Endothelial cell of umbilical vein (primary cell): ENCODE data around the gene F8. TPM values are rescaled to one million over a fixed set of nuclear protein-coding genes. Genes with fewer than 3 reads are reported as not detected.

Source experiments
- BruUV-seq: library from RNA; stranded (reverse); fragments of 400-500 nt; replicated peaks from 2 replicates; lab custom pipeline; 2021; lab: Mats Ljungman, UMichigan
- CTCF ChIA-PET: fragments of 300-600, 350-600 bp; sonication (Branson Sonifier 250); formaldehyde crosslinking; loops from one replicate; lab custom pipeline; 2021; ENCODE audit warnings: antibody characterized with exemption, inconsistent platforms; lab: Charles Lee
- POLR2A ChIA-PET: fragments of 300-600, 350-600 bp; sonication (Branson Sonifier 250); formaldehyde crosslinking; loops from one replicate; lab custom pipeline; 2021; ENCODE audit warnings: antibody characterized with exemption, inconsistent platforms; lab: Charles Lee
- DNase-seq: peaks from one replicate; pipeline ENCODE4 v3.0.0-alpha.2; 2011; ENCODE audit warnings: low read depth, low spot score
- FAIRE-seq: peaks from 2 replicates; lab custom pipeline; 2011; peaks lifted over from hg19 to GRCh38; lab: Jason Lieb, UNC
- H2AFZ ChIP-seq: 2 replicates; pipeline ENCODE4 v1.6.0; 2012; ENCODE audit warnings: low read depth, low read length, control low read depth, inconsistent platforms
- H3K27ac ChIP-seq: 2 replicates; pipeline ENCODE4 v1.5.1; 2011; ENCODE audit warnings: low read depth, mild to moderate bottlenecking, control low read depth, low read length, moderate library complexity; ENCODE audit not compliant: insufficient read depth
- H3K27me3 ChIP-seq, 2 experiments: 2 replicates each; pipeline versions ENCODE4 v1.6.0 to v1.6.1; 2011; ENCODE audit warnings: low read length in 2 of 2, mixed read lengths in 1 of 2; ENCODE audit not compliant: control insufficient read depth in 2 of 2, insufficient read depth in 2 of 2
- H3K36me3 ChIP-seq, 2 experiments: 2 replicates in 1 of 2; 3 replicates in 1 of 2; pipeline ENCODE4 v1.5.1; 2011; ENCODE audit warnings: low read length in 2 of 2, mild to moderate bottlenecking in 1 of 2, moderate library complexity in 1 of 2; ENCODE audit not compliant: control insufficient read depth in 2 of 2, insufficient read depth in 2 of 2; ENCODE audit errors: extremely low read depth in 1 of 2
- H3K4me1 ChIP-seq: 3 replicates; pipeline ENCODE4 v1.5.1; 2011; ENCODE audit warnings: mild to moderate bottlenecking, low read length; ENCODE audit not compliant: control insufficient read depth, insufficient read depth; ENCODE audit errors: extremely low read depth
- H3K4me2 ChIP-seq: 2 replicates; pipeline ENCODE4 v1.6.1; 2011; ENCODE audit warnings: low read length, control low read depth, mixed read lengths; ENCODE audit not compliant: insufficient read depth
- H3K4me3 ChIP-seq, 3 experiments: fragments of 200-600 bp in 1 of 3; sonication (generic), shearing (Covaris generic) in 1 of 3; replicated peaks in 1 of 3; 2 replicates each; pipeline ENCODE4 v1.5.1; 2011 to 2016; ENCODE audit warnings: control low read depth in 3 of 3, low read length in 3 of 3, mild to moderate bottlenecking in 2 of 3, inconsistent platforms in 1 of 3, low read depth in 1 of 3, moderate library complexity in 1 of 3; ENCODE audit not compliant: insufficient read depth in 1 of 3
- H3K79me2 ChIP-seq: 2 replicates; pipeline ENCODE4 v1.6.0; 2012; ENCODE audit warnings: low read length, inconsistent platforms; ENCODE audit not compliant: control insufficient read depth, insufficient read depth
- H3K9ac ChIP-seq: replicated peaks from 2 replicates; pipeline ENCODE3; 2011; ENCODE audit warnings: low read length, control low read depth; ENCODE audit not compliant: insufficient read depth; ENCODE audit errors: extremely low read depth
- H3K9me1 ChIP-seq: replicated peaks from 3 replicates; pipeline ENCODE4 v1.6.0; 2011; ENCODE audit warnings: mild to moderate bottlenecking, low read length; ENCODE audit not compliant: control insufficient read depth, insufficient read depth; ENCODE audit errors: extremely low read depth
- H3K9me3 ChIP-seq: replicated peaks from 2 replicates; pipeline ENCODE4 v1.5.1; 2012; ENCODE audit warnings: low read length, inconsistent platforms; ENCODE audit not compliant: control insufficient read depth, insufficient read depth
- H4K20me1 ChIP-seq: replicated peaks from 2 replicates; pipeline ENCODE3; 2011; ENCODE audit warnings: mild to moderate bottlenecking, low read length; ENCODE audit not compliant: control insufficient read depth, insufficient read depth; ENCODE audit errors: extremely low read depth
- CTCF ChIP-seq, 2 donors: IDR thresholded peaks; 1 replicate in 1 of 2; 2 replicates in 1 of 2; pipeline ENCODE4 v1.5.1; 2011; ENCODE audit warnings: low read length in 2 of 2, mild to moderate bottlenecking in 2 of 2, moderate library complexity in 2 of 2, control low read depth in 1 of 2, inconsistent platforms in 1 of 2, low read depth in 1 of 2; ENCODE audit not compliant: insufficient read depth in 1 of 2; ENCODE audit errors: extremely low read depth in 1 of 2
- EZH2 ChIP-seq: IDR thresholded peaks from 2 replicates; pipeline ENCODE4 v1.6.1; 2012; ENCODE audit warnings: borderline replicate concordance, low read depth, mild to moderate bottlenecking, moderate library complexity, low read length, inconsistent platforms; ENCODE audit not compliant: severe bottlenecking
- FOS ChIP-seq: IDR thresholded peaks from 2 replicates; pipeline ENCODE4 v1.6.1; 2011; ENCODE audit warnings: mild to moderate bottlenecking, low read length, moderate library complexity, borderline replicate concordance; ENCODE audit not compliant: insufficient read depth
- GATA2 ChIP-seq: IDR thresholded peaks from 2 replicates; pipeline ENCODE4 v1.7.0; 2011; ENCODE audit warnings: low read depth, mild to moderate bottlenecking, moderate library complexity, mixed read lengths, low read length; ENCODE audit not compliant: insufficient read length, insufficient read depth
- JUN ChIP-seq: IDR thresholded peaks from 2 replicates; pipeline ENCODE4 v1.6.1; 2011; ENCODE audit warnings: borderline replicate concordance, low read depth; ENCODE audit not compliant: insufficient read length, insufficient read depth
- MYC ChIP-seq: IDR thresholded peaks from one replicate; pipeline ENCODE4 v1.6.1; 2011; ENCODE audit warnings: mild to moderate bottlenecking, low read depth, low read length
- POLR2A ChIP-seq: IDR thresholded peaks from 2 replicates; pipeline ENCODE4 v1.6.1; 2012; ENCODE audit warnings: low read depth, mild to moderate bottlenecking, control low read depth, low read length
- POLR2AphosphoS5 ChIP-seq: IDR thresholded peaks from 2 replicates; pipeline ENCODE4 v1.6.1; 2012; ENCODE audit warnings: low read depth, mild to moderate bottlenecking, control low read depth, low read length, moderate library complexity; ENCODE audit not compliant: insufficient read depth
- dilution Hi-C: fragments of 300-500 bp; cut with MboI; formaldehyde crosslinking; loops from one replicate; pipeline ENCODE4 v1.15.0; 2019; ENCODE audit warnings: low sequenced_read_pairs; ENCODE audit not compliant: extremely low pct_ligation_motif_present
- intact Hi-C: fragments of 100-400 bp; cut with micrococcal nuclease; formaldehyde crosslinking; loops from one replicate; pipeline ENCODE4 v1.10.0; 2022
- polyA plus RNA-seq, 4 experiments: library from polyadenylated mRNA; depleted of rRNA in 3 of 4; stranded (reverse) in 3 of 4; unstranded in 1 of 4; fragments of >200 nt; gene quantifications; 2 replicates each; pipeline versions ENCODE4 v1.2.1 to v1.2.3, GENCODE V29; 2011 to 2012; ENCODE audit warnings: missing spikeins in 1 of 4
- total RNA-seq: library from RNA; stranded (reverse); gene quantifications from 2 replicates; pipeline ENCODE4 v1.2.3, GENCODE V29; 2021
- TF ChIP-seq, protein P1 (sequence below): IDR thresholded peaks from 2 replicates; pipeline ENCODE4 v1.6.1; 2011; ENCODE audit not compliant: insufficient read depth, insufficient read length

The F8 gene
- total and polyA plus RNA-seq, 2 donors (not counting 3 experiments of a cell fraction or from before 2014, with no cell fraction given), result 0.62 to 1.1 TPM

GRCh38 chrX:155023907-155024833, 1.6 kb upstream of the F8 start:
- no peaks in the 10 kb centered on the region for H3K79me2 ChIP-seq
- ChIA-PET CTCF (no interaction called here), POLR2A (no interaction called here)
- H3K4me1 ChIP-seq, result no peaks in the 10 kb centered on the region
- H3K9me3 ChIP-seq, result no peaks in the 10 kb centered on the region
- peaks cover 2 to 5% of the 10 kb centered on the region in 2 experiments for H3K27me3 ChIP-seq
- H3K4me3 ChIP-seq, result no peak overlapping the region
- FAIRE-seq, result no peak
- H2AFZ ChIP-seq, result no peak overlapping the region
- BruUV-seq, result no TSS peak
- dilution Hi-C loops (no loop called here), intact Hi-C loops (no loop called here)
- no peak for DNase-seq
- no peak overlapping the region for H3K4me2 ChIP-seq
- no peaks in the 10 kb centered on the region for H4K20me1 ChIP-seq
- no peak overlapping the region for H3K27ac ChIP-seq
- no peaks in the 10 kb centered on the region for H3K9me1 ChIP-seq
- no peaks in the 10 kb centered on the region for H3K36me3 ChIP-seq
- no peak for TF ChIP-seq FOS
- TF ChIP-seq EZH2, result no peak
- TF ChIP-seq GATA2, result no peak
- TF ChIP-seq CTCF (IDR thresholded peaks at IDR 0.05; ENCODE audit: extremely low read depth in 1 of 2, insufficient read depth in 1 of 2, low read depth in 1 of 2, low read length in 2 of 2), result no peak
- TF ChIP-seq POLR2A, result no peak
- no peak for TF ChIP-seq POLR2AphosphoS5
- TF ChIP-seq, protein P1, sequence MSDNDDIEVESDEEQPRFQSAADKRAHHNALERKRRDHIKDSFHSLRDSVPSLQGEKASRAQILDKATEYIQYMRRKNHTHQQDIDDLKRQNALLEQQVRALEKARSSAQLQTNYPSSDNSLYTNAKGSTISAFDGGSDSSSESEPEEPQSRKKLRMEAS, result no peak
- no peak for TF ChIP-seq JUN
- no peak for TF ChIP-seq MYC
- H3K9ac ChIP-seq, result no peak overlapping the region
